OCI-LY1 (cell line): ENCODE results near the gene BUB1.
"Not testable (repeated sequence)": the region's sequence is repeated elsewhere in the genome, so short reads cannot be mapped to it uniquely, and the experiment has no call there.

Experiments
- CTCF ChIP-seq: fragments of 200-600 bp; sonication (generic), shearing (Covaris generic); IDR thresholded peaks from 2 replicates; pipeline ENCODE4 v1.5.1; 2017; ENCODE audit warnings: mild to moderate bottlenecking, antibody characterized with exemption, low read length, moderate library complexity, mixed read lengths
- EZH2 ChIP-seq: fragments of 200-600 bp; sonication (generic), shearing (Covaris generic); IDR thresholded peaks from 2 replicates; pipeline ENCODE4 v1.8.0; 2017; ENCODE audit warnings: borderline replicate concordance, mixed run types, mild to moderate bottlenecking, antibody characterized with exemption, low read length, moderate library complexity, mixed read lengths

GRCh38 chr2:110635949-110636628 lies 41.8 kb downstream of the BUB1 start:
- not testable (repeated sequence) for TF ChIP-seq CTCF, EZH2
